ENCODE results near the gene TIPRL.
"Not testable (repeated sequence)": the region's sequence is repeated elsewhere in the genome, so short reads cannot be mapped to it uniquely, and the experiment has no call there.

TIPRL gene

GRCh38 chr1:168159251-168159650 is 19.5 kb upstream of the TIPRL start:
- no peak for DNase-seq (ENCODE audit: low read depth, low spot score)

DNA sequence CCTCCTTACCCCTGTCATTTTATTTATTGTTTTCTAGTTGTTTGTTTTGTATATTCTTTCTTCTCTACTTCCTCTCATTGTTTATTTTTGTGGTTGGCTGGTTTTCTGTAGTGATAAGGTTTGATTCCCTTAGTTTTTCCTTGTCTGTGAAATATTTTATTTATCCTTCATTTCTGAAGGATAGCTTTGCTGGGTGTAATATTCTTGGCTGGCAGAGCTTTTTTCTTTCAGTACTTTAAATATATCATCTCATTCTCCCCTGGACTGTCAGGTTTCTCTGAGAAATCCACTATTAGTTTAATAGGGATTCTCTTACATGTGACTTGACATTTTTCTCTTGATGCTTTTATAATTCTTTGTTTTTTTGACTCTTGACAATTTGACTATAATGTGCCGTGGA is 18.8 kb upstream of the TIPRL start:
- DNase-seq (ENCODE audit: low read depth, low spot score) = no peak

DNA sequence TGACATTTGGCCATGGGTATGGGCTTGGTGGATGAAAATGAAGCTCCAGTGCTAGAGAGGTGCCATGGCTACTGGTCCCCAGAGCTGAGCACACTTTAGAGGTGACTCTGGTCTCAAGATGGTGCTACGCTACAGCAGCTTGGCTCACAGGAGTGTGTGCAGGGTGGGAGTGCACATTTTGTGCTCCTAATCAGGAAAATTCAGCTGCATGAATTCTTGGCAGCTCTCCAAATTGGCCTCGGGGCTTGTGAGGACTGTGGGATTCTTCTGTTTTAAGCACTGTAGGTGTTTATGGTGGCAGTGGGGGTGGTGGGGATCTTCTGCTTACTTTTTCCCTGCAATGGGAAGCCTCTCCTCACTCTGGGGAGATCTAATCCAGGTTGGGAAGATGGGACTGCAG is 17.3 kb upstream of the TIPRL start:
- no peak for DNase-seq (ENCODE audit: low read depth, low spot score)

GRCh38 chr1:168163670-168164069 is 15.1 kb upstream of the TIPRL start:
- DNase-seq (ENCODE audit: low read depth, low spot score) = no peak

DNA sequence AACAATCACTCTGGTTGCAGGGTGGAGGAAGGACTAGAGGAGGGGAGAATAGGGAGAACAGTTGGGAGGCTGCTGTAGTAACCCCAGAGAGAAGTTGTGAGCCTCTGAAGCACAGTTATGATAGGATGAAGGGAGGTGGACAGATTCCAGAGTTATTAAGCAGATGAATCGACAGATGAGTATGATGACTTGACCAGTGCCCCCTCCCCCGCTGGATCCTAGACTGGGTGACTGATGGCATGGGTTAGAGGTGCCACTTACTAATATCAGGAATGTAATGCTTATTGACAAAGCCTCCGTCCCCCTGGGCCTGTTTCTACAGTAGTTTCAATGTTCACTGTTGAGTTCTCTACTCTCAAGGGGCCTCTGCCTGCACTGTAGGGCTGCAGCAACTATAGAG is 14.0 kb upstream of the TIPRL start:
- no peak for DNase-seq (ENCODE audit: low read depth, low spot score)

DNA sequence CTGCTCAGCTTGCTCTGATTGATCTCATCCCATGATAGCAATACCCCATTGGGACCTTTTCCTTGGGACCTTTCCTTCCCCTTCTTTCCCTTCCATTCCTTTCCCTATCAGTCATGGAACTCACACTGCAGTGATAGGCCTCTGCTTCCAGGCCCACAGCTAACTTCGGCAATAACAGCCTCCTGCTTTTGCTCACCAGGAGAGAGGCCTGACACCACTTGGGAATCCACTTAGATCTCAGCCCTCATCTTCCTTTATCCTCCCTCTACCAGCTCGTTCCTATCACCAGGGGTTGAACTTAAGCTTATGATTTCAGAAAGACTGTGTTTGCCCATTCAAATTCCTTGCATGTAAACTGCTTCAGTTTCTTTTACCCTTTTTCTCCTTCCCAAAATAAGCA is 11.0 kb upstream of the TIPRL start:
- no peak for DNase-seq (ENCODE audit: low read depth, low spot score)

- peak; percentile 74 for DNase-seq (ENCODE audit: low read depth, low spot score)
These were observed 7.9 kb upstream of the TIPRL start for GRCh38 chr1:168170564-168171508.

GRCh38 chr1:168172250-168172915 is 6.4 kb upstream of the TIPRL start:
- no peak for DNase-seq (ENCODE audit: low read depth, low spot score)

GRCh38 chr1:168178227-168178637 is 530 bp upstream of the TIPRL start:
- no peak for DNase-seq (ENCODE audit: low read depth, low spot score)

GRCh38 chr1:168179438-168180147 is 831 bp downstream of the TIPRL start:
- DNase-seq (ENCODE audit: low read depth, low spot score) = peak; percentile 16

DNA sequence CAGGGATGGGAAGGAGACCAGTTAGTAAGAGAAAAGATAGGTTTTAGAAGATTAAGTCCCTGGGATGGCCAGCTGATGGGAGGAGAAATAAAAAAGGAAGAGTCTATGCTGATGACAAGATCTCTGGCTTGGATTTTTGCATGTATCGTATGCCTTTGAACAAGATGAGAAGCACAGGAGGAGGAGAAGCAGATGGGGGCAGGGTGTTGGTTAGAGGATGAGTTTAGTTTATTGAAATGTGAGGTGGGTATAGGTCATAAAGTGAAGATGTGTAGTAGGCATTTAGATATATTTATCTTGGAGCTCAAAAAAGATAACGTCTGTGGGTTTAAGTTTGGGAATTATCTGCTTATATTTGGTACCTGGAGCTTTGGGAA is 1.4 kb downstream of the TIPRL start:
- DNase-seq (ENCODE audit: low read depth, low spot score) = no peak

DNA sequence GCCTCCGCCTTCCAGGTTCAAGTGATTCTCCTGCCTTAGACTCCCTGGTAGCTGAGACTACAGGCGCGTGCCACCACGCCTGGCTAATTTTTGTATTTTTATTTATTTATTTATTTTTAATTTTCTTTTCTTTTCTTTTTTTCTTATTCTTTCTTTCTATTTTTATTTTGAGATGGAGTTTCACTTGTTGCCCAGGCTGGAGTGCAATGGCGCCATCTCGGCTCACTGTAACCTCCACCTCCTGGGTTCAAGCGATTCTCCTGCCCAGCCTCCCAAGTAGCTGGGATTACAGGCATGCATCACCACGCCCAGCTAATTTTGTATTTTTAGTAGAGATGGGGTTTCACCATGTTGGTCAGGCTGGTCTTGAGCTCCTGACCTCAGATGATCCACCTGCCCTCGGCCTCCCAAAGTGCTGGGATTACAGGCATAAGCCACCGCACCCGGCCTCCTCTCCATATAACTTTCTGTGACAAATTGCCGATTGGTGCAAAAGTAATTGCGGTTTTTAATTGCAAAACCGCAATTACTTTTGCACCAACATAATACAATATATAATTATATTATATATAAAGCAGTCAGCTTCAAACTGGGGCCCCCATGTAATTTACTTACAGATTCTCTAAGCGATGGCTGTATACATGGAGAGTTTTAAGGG is 2.4 kb downstream of the TIPRL start:
- DNase-seq (ENCODE audit: low read depth, low spot score) = not testable (repeated sequence)

DNA sequence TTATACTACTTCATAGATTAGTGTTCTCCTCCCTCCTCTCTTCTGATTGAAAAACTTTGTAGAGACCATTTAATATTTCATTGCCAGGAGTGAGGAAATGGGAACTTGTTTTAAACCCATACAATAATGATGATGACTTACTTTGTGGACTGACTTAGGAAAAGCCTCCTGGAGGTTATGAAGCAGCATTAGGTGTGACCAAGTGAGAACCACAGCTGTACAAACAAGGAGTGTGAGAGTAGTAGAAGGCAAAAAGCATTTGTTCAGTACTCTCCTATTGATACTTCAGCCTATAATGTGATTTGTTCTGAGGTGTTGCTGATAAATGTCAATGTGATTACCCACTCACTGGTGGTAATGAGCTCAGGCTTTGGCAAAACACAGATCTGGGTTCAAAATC is 8.4 kb downstream of the TIPRL start:
- DNase-seq (ENCODE audit: low read depth, low spot score) = no peak

DNA sequence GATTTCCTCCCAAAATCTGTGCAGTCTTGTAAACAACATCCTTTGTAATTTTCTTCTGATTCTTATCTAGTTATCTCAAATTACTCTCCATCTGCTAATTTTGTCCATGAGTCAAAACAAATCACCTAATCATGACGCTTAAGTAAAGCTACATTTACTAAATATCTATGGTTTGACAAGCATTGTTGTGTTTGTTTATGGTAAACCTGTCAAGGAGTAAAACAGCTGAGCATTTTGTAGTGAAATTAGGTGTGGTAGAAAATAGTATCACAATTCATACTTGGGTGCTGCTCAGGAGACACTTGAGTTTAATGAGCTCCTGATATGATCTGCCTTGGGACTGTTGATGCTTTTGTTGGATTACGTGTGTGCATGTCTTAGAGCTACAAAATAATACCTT is 11.6 kb downstream of the TIPRL start:
- no peak for DNase-seq (ENCODE audit: low read depth, low spot score)

- DNase-seq (ENCODE audit: low read depth, low spot score) = no peak
These were observed 16.7 kb downstream of the TIPRL start for GRCh38 chr1:168195199-168196135.

- DNase-seq (ENCODE audit: low read depth, low spot score) = no peak
These were observed 20.3 kb downstream of the TIPRL start for GRCh38 chr1:168199056-168199455.

- DNase-seq (ENCODE audit: low read depth, low spot score) = peak; percentile 83
These were observed 24.3 kb downstream of the TIPRL start for GRCh38 chr1:168202941-168203654.

DNA sequence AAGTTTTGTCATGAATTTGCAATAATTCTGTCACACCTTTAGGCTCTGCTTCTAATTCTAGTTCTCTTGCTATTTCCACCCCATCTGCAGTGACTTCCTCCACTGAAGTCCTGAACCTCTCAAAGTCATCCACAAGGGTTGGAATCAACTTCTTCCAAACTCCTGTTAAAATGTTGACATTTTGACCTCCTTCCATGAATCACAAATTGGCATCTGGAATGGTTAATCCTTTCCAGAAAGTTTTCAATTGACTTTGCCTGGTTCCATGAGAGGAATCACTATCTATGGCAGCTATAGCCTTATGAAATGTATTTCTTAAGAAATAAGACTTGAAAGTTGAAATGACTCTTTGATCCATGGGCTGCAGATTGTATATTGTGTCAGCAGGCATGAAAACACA is 27.3 kb downstream of the TIPRL start:
- no peak for DNase-seq (ENCODE audit: low read depth, low spot score)

DNA sequence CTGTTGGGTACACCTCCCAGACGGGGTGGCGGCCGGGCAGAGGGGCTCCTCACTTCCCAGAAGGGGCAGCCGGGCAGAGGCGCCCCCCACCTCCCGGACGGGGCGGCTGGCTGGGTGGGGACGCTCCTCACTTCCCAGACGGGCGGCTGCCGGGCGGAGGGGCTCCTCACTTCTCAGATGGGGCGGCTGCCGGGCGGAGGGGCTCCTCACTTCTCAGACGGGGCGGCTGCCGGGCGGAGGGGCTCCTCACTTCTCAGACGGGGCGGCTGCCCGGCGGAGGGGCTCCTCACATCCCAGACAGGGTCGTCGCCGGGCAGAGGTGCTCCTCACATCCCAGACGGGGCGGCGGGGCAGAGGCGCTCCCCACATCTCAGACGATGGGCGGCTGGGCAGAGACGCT is 28.9 kb downstream of the TIPRL start:
- not testable (repeated sequence) for DNase-seq (ENCODE audit: low read depth, low spot score)

DNA sequence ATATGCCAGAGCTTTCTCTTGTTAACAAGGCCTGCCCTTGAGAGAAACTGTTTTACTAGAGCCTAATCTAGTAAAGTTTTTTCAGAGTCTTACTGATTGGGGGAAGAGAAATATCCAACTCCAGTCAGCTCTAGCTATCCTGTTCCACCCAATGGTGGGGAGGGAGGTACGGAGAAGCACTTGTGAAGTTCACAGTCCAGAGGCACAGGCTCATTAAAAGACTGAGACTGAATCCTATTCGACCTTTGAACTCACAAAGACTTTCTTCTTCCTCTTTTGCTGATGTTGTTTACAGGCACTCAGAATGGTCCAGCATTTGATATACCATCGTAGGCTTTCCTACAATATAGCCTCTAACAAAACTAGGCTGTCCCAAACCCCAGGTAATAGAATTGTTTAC is 31.6 kb downstream of the TIPRL start:
- DNase-seq (ENCODE audit: low read depth, low spot score) = no peak

All from ELF-1 (cell line).